GM12878 (cell line): ENCODE measurements around the gene HIGD1C. TPM values are rescaled to one million over a fixed set of nuclear protein-coding genes. Genes with fewer than 3 reads are reported as not detected.
"Not testable (repeated sequence)": the region's sequence is repeated elsewhere in the genome, so short reads cannot be mapped to it uniquely, and the experiment has no call there.

Source experiments
- ATAC-seq: fragments of 200-7000 bp; cut with Tn5 transposase; 3 replicates; pipeline ENCODE4 v1.9.1; 2020; ENCODE audit warnings: mild to moderate bottlenecking, moderate library complexity
- Bru-seq: library from RNA; stranded (reverse); fragments of 400-500 nt; gene quantifications from one replicate; lab custom pipeline; 2021; lab: Mats Ljungman, UMichigan
- BruChase-seq, 2 experiments: library from RNA; stranded (reverse); fragments of 400-500 nt; gene quantifications; one replicate each; lab custom pipeline; 2021; lab: Mats Ljungman, UMichigan
- BruUV-seq: library from RNA; stranded (reverse); fragments of 400-500 nt; replicated peaks from 2 replicates; lab custom pipeline; 2021; lab: Mats Ljungman, UMichigan
- CTCF ChIA-PET: fragments of 300-600 bp; sonication (Branson Sonifier 250); formaldehyde crosslinking; extraction: SDS; loops from one replicate; lab custom pipeline; 2021; ENCODE audit warnings: inconsistent platforms; lab: Yijun Ruan, JAX
- POLR2A ChIA-PET: fragments of 350-600 bp; formaldehyde crosslinking; extraction: SDS; loops from one replicate; lab custom pipeline; 2021; ENCODE audit warnings: inconsistent platforms; lab: Charles Lee
- RAD21 ChIA-PET: fragments of 300-600 bp; sonication (Branson Sonifier 250); formaldehyde crosslinking; loops from one replicate; lab custom pipeline; 2023; ENCODE audit warnings: antibody characterized with exemption; ENCODE audit not compliant: unreplicated experiment; lab: Charles Lee
- SMC1A ChIA-PET: fragments of 300-600 bp; sonication (Branson Sonifier 250); formaldehyde crosslinking; loops from one replicate; lab custom pipeline; 2023; ENCODE audit not compliant: unreplicated experiment, uncharacterized antibody; lab: Charles Lee
- DNase-seq: peaks from one replicate; pipeline ENCODE4 v3.0.0-alpha.2; 2011; ENCODE audit warnings: low read depth, low spot score
- FAIRE-seq: peaks from 3 replicates; lab custom pipeline; 2011; peaks lifted over from hg19 to GRCh38; lab: Jason Lieb, UNC
- H2AFZ ChIP-seq: 2 replicates; pipeline ENCODE4 v1.6.0; 2011; ENCODE audit warnings: low read depth, low read length, control low read depth; ENCODE audit not compliant: control insufficient read depth
- H3K27ac ChIP-seq: 2 replicates; pipeline ENCODE4 v1.5.1; 2011; ENCODE audit warnings: control low read depth; ENCODE audit not compliant: control insufficient read depth, insufficient read depth
- H3K27me3 ChIP-seq, 2 experiments: replicated peaks in 1 of 2; 2 replicates each; pipeline versions ENCODE4 v1.6.0 to v1.6.1; 2011; ENCODE audit warnings: low read length in 1 of 2; ENCODE audit not compliant: control insufficient read depth in 2 of 2, insufficient read depth in 2 of 2
- H3K36me3 ChIP-seq, 2 experiments: 2 replicates each; pipeline ENCODE4 v1.5.1; 2011; ENCODE audit warnings: low read length in 1 of 2; ENCODE audit not compliant: control insufficient read depth in 2 of 2, insufficient read depth in 2 of 2
- H3K4me1 ChIP-seq: 2 replicates; pipeline ENCODE4 v1.6.1; 2011; ENCODE audit warnings: mild to moderate bottlenecking, low read length, moderate library complexity, mixed read lengths; ENCODE audit not compliant: control insufficient read depth, insufficient read depth
- H3K4me2 ChIP-seq: 2 replicates; pipeline ENCODE4 v1.6.0; 2011; ENCODE audit warnings: control low read depth; ENCODE audit not compliant: control insufficient read depth, insufficient read depth
- H3K4me3 ChIP-seq: fragments of 200-600 bp; sonication (generic); 2 replicates; pipeline ENCODE4 v1.5.1; 2016
- H3K79me2 ChIP-seq: 2 replicates; pipeline ENCODE4 v1.6.0; 2011; ENCODE audit warnings: low read length; ENCODE audit not compliant: control insufficient read depth, insufficient read depth
- H3K9ac ChIP-seq: 2 replicates; pipeline ENCODE4 v1.8.0; 2011; ENCODE audit warnings: low read length, control low read depth, mixed read lengths; ENCODE audit not compliant: control insufficient read depth, insufficient read depth
- H3K9me3 ChIP-seq: replicated peaks from 3 replicates; pipeline ENCODE4 v1.5.1; 2011; ENCODE audit warnings: mild to moderate bottlenecking, low read length; ENCODE audit not compliant: control insufficient read depth, insufficient read depth
- H4K20me1 ChIP-seq: 2 replicates; pipeline ENCODE4 v1.6.0; 2011; ENCODE audit not compliant: control insufficient read depth, insufficient read depth
- NR2C1 ChIP-seq: fragments of 450-650 bp; IDR thresholded peaks from 2 replicates; pipeline ENCODE4 v1.6.1; 2017; ENCODE audit warnings: antibody characterized with exemption, mild to moderate bottlenecking, moderate library complexity
- SUPT20H ChIP-seq: IDR thresholded peaks from 2 replicates; pipeline ENCODE4 v1.6.1; 2011; ENCODE audit warnings: low read depth, mild to moderate bottlenecking, low read length, moderate library complexity, borderline replicate concordance; ENCODE audit not compliant: control insufficient read depth
- WGBS: methylation state at CpG from one replicate; pipeline ENCODE4 v1.1.6; 2016; ENCODE audit warnings: low lambda C conversion rate; ENCODE audit not compliant: insufficient replicate concordance, insufficient coverage; ENCODE audit errors: missing lambda C conversion rate; 5-methylcytosine and 5-hydroxymethylcytosine counted together
- in situ Hi-C: fragments of 300-500 bp; cut with MboI; formaldehyde crosslinking; loops from 9 replicates; pipeline ENCODE4 v1.14.3; 2018; ENCODE audit warnings: mixed read lengths
- intact Hi-C: fragments of 100-400 bp; cut with micrococcal nuclease; formaldehyde crosslinking; loops from one replicate; pipeline ENCODE4 v1.14.2; 2022; ENCODE audit not compliant: unreplicated experiment
- long read RNA-seq, 2 experiments: library from polyadenylated mRNA; unstranded; transcript quantifications; one replicate each; pipeline ENCODE4 v2.0.0, GENCODE V29; 2019 to 2020
- polyA minus RNA-seq, 3 experiments: library from RNA; depleted of rRNA, polyadenylated mRNA; stranded (reverse); fragments of >200 nt; gene quantifications; 2 replicates each; pipeline ENCODE4 v1.2.3, GENCODE V29; 2011
- polyA plus RNA-seq, 11 experiments: library from polyadenylated mRNA; depleted of rRNA in 4 of 11; unstranded in 6 of 11; stranded (reverse) in 5 of 11; fragments of >200 nt; fragmentation: Nextera tagmentation in 4 of 11; fragmentation: Illumina TruSeq in 1 of 11; extraction: Ambion mirVana in 4 of 11; extraction: Trizol in 1 of 11; gene quantifications; 1 replicate in 1 of 11; 2 replicates in 10 of 11; pipeline versions ENCODE4 v1.2.1 to v1.2.3, GENCODE V29; 2011 to 2016; ENCODE audit warnings: inconsistent platforms in 2 of 11, missing spikeins in 2 of 11, low read depth in 1 of 11
- total RNA-seq, 4 experiments: library from RNA; depleted of rRNA in 3 of 4; stranded (reverse); fragments of >200 nt in 3 of 4; fragmentation: Illumina TruSeq in 1 of 4; extraction: Trizol in 1 of 4; gene quantifications; 2 replicates each; pipeline versions ENCODE4 v1.2.1 to v1.2.3, GENCODE V29; 2013 to 2021
- TF ChIP-seq, protein P1 (sequence below): fragments of 450-650 bp; IDR thresholded peaks from 2 replicates; pipeline ENCODE4 v1.6.1; 2016; ENCODE audit warnings: mild to moderate bottlenecking, moderate library complexity, borderline replicate concordance

HIGD1C gene
- not detected in 2 replicates for total RNA-seq (2013; cell fraction: nucleolus; rRNA removed)
- total RNA-seq (2014; rRNA removed) (not detected in 2 replicates), total RNA-seq (2014; rRNA removed; fragmentation: Illumina TruSeq; extraction: Trizol) (not detected in 2 replicates), total RNA-seq (2021) (not detected in 2 replicates), polyA plus RNA-seq (2011; rRNA removed) (not detected in 2 replicates), polyA plus RNA-seq (2014; fragmentation: Illumina TruSeq; extraction: Trizol) (not detected in 2 replicates), polyA plus RNA-seq (2014; fragmentation: Nextera tagmentation; extraction: Ambion mirVana) (not detected), polyA plus RNA-seq (2014; rRNA removed) (not detected in 2 replicates), polyA plus RNA-seq (2016; fragmentation: Nextera tagmentation; extraction: Ambion mirVana) (not detected), polyA minus RNA-seq (2011; rRNA and poly(A)+ RNA removed) (not detected in 2 replicates), Bru-seq, nascent RNA (not detected), BruChase-seq, experiment 1, labeled RNA remaining after a 6-hour chase (percentile 6 among the genes with signal in this experiment), BruChase-seq, experiment 2, labeled RNA remaining after a 2-hour chase (not detected)
- not detected for polyA plus RNA-seq (2011; ENCODE audit: low read depth)
- not detected in 2 replicates for polyA plus RNA-seq (2011; cell fraction: cytosol; rRNA removed)
- not detected in 2 replicates for polyA plus RNA-seq (2011; cell fraction: nucleus; rRNA removed)
- polyA plus RNA-seq (2012): not detected in 2 replicates
- polyA minus RNA-seq (2011; cell fraction: cytosol; rRNA and poly(A)+ RNA removed): not detected in 2 replicates
- not detected in 2 replicates for polyA minus RNA-seq (2011; cell fraction: nucleus; rRNA and poly(A)+ RNA removed)
- long read RNA-seq, experiment 1: 0 reads
- long read RNA-seq, experiment 2: 0 reads

- FAIRE-seq: no peak
- ATAC-seq: no peak
- ChIA-PET POLR2A (no interaction called here), SMC1A (no interaction called here), CTCF (no interaction called here), RAD21 (interaction anchor here (0.6 kb wide), 1 partner anchor 10 kb away, joined by 5 read pairs; no protein-coding TSS in a partner anchor)
- Histone ChIP-seq H3K4me1 (no peaks in the 10 kb centered on the region), H3K79me2 (no peaks in the 10 kb centered on the region), H3K36me3 (no peaks in the 10 kb centered on the region), H3K9me3 (no peaks in the 10 kb centered on the region), H3K4me2 (no peak within 1 kb of the TSS), H2AFZ (no peak within 1 kb of the TSS), H3K27ac (no peak within 1 kb of the TSS), H3K9ac (no peak within 1 kb of the TSS), H3K27me3 (no peaks in the 10 kb centered on the region), H4K20me1 (no peaks in the 10 kb centered on the region), H3K4me3 (no peak within 1 kb of the TSS)
- WGBS: 86% methylated on average over 19 of the region's 19 CpGs
- intact Hi-C loops (no loop called here), in situ Hi-C loops (no loop called here)
- BruUV-seq: no TSS peak
- DNase-seq: no peak
- TF ChIP-seq, protein P1, sequence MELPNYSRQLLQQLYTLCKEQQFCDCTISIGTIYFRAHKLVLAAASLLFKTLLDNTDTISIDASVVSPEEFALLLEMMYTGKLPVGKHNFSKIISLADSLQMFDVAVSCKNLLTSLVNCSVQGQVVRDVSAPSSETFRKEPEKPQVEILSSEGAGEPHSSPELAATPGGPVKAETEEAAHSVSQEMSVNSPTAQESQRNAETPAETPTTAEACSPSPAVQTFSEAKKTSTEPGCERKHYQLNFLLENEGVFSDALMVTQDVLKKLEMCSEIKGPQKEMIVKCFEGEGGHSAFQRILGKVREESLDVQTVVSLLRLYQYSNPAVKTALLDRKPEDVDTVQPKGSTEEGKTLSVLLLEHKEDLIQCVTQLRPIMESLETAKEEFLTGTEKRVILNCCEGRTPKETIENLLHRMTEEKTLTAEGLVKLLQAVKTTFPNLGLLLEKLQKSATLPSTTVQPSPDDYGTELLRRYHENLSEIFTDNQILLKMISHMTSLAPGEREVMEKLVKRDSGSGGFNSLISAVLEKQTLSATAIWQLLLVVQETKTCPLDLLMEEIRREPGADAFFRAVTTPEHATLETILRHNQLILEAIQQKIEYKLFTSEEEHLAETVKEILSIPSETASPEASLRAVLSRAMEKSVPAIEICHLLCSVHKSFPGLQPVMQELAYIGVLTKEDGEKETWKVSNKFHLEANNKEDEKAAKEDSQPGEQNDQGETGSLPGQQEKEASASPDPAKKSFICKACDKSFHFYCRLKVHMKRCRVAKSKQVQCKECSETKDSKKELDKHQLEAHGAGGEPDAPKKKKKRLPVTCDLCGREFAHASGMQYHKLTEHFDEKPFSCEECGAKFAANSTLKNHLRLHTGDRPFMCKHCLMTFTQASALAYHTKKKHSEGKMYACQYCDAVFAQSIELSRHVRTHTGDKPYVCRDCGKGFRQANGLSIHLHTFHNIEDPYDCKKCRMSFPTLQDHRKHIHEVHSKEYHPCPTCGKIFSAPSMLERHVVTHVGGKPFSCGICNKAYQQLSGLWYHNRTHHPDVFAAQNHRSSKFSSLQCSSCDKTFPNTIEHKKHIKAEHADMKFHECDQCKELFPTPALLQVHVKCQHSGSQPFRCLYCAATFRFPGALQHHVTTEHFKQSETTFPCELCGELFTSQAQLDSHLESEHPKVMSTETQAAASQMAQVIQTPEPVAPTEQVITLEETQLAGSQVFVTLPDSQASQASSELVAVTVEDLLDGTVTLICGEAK: no peak
- TF ChIP-seq NR2C1 (no peak), SUPT20H (no peak)
These were observed at the start of gene HIGD1C for GRCh38 chr12:50952510-50952909. Gene HIGD1C, plus strand, starts transcription at chr12:50952544. Its CDS starts 1,455 bp downstream, at chr12:50953999.

DNA sequence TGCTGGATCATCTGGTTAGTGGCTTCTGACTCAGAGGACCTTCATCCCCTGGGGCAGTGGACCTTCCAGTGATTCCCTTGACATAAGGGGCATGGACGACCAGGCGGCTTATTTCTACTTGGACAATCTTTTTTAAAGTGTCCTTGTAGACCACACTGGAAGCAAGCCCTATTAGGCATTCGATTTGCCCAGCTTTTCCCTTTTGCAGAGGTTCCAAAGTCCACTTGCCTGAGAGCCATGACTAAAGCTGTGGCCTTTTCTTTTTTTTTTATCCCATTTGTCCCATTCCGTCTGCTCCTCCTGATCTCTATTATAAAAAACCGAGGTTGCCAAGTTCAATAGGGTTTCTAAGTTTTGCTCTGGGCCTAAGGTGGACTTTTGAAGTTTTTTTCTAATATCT is 43.9 kb upstream of the HIGD1C start:
- H3K9me3 ChIP-seq, SMC1A ChIA-PET, H3K4me2 ChIP-seq, RAD21 ChIA-PET, CTCF ChIA-PET, ATAC-seq, H3K4me3 ChIP-seq, POLR2A ChIA-PET, FAIRE-seq, H3K27ac ChIP-seq, BruUV-seq, H2AFZ ChIP-seq, H4K20me1 ChIP-seq, H3K27me3 ChIP-seq, H3K36me3 ChIP-seq, intact Hi-C loops, H3K4me1 ChIP-seq, in situ Hi-C loops, DNase-seq, H3K79me2 ChIP-seq, H3K9ac ChIP-seq: not testable (repeated sequence)
- 40% methylated on average over 5 of the region's 5 CpGs for WGBS
